Measurements from ENCODE around the gene SPOCK1.

SPOCK1 gene

GRCh38 chr5:137291436-137291835, 207.7 kb downstream of the SPOCK1 start:
- DNase-seq (ENCODE audit: low read depth): no peak

- DNase-seq (ENCODE audit: low read depth): no peak
Observed at GRCh38 chr5:137291031-137291430, 208.1 kb downstream of the SPOCK1 start.

GRCh38 chr5:137290373-137290772, 208.8 kb downstream of the SPOCK1 start:
- DNase-seq (ENCODE audit: low read depth): no peak

- DNase-seq (ENCODE audit: low read depth): no peak
Observed at GRCh38 chr5:137289856-137290255, 209.3 kb downstream of the SPOCK1 start.

GRCh38 chr5:137287569-137287968, 211.6 kb downstream of the SPOCK1 start:
- DNase-seq (ENCODE audit: low read depth): no peak

- no peak for DNase-seq (ENCODE audit: low read depth)
Observed at GRCh38 chr5:137286025-137286610, 213.0 kb downstream of the SPOCK1 start.

GRCh38 chr5:137283801-137284200, 215.3 kb downstream of the SPOCK1 start:
- DNase-seq (ENCODE audit: low read depth): no peak

- no peak for DNase-seq (ENCODE audit: low read depth)
Observed at GRCh38 chr5:137282216-137282615, 216.9 kb downstream of the SPOCK1 start.

- DNase-seq (ENCODE audit: low read depth): no peak
Observed at GRCh38 chr5:137281201-137281600, 217.9 kb downstream of the SPOCK1 start.

- DNase-seq (ENCODE audit: low read depth): no peak
Observed at GRCh38 chr5:137280656-137281055, 218.5 kb downstream of the SPOCK1 start.

GRCh38 chr5:137279521-137280231, 219.4 kb downstream of the SPOCK1 start:
- no peak for DNase-seq (ENCODE audit: low read depth)

GRCh38 chr5:137278476-137278875, 220.7 kb downstream of the SPOCK1 start:
- no peak for DNase-seq (ENCODE audit: low read depth)

GRCh38 chr5:137275083-137275482, 224.0 kb downstream of the SPOCK1 start:
- DNase-seq (ENCODE audit: low read depth): no peak

GRCh38 chr5:137273511-137273910, 225.6 kb downstream of the SPOCK1 start:
- DNase-seq (ENCODE audit: low read depth): no peak

- DNase-seq (ENCODE audit: low read depth): no peak
Observed at GRCh38 chr5:137272831-137273230, 226.3 kb downstream of the SPOCK1 start.

GRCh38 chr5:137269946-137270345, 229.2 kb downstream of the SPOCK1 start:
- DNase-seq (ENCODE audit: low read depth): no peak

- DNase-seq (ENCODE audit: low read depth): no peak
Observed at GRCh38 chr5:137269274-137269673, 229.9 kb downstream of the SPOCK1 start.

GRCh38 chr5:137268646-137269045, 230.5 kb downstream of the SPOCK1 start:
- DNase-seq (ENCODE audit: low read depth): no peak

GRCh38 chr5:137266186-137266585, 232.9 kb downstream of the SPOCK1 start:
- DNase-seq (ENCODE audit: low read depth): no peak

GRCh38 chr5:137265457-137265856, 233.7 kb downstream of the SPOCK1 start:
- DNase-seq (ENCODE audit: low read depth): no peak

- no peak for DNase-seq (ENCODE audit: low read depth)
Observed at GRCh38 chr5:137264573-137264972, 234.6 kb downstream of the SPOCK1 start.

GRCh38 chr5:137264041-137264440, 235.1 kb downstream of the SPOCK1 start:
- DNase-seq (ENCODE audit: low read depth): no peak

- DNase-seq (ENCODE audit: low read depth): no peak
Observed at GRCh38 chr5:137263371-137264005, 235.6 kb downstream of the SPOCK1 start.
